Measurements from ENCODE around the gene PYGL. TPM values are rescaled to one million over a fixed set of nuclear protein-coding genes. Genes with fewer than 3 reads are reported as not detected.

The PYGL gene
- total and polyA plus RNA-seq, 2 experiments from 2014 or later: 57.6 to 93.8 TPM

- no peak overlapping the region for H3K27ac ChIP-seq (ENCODE audit: low read depth)
- H3K9me2 ChIP-seq (ENCODE audit: insufficient read depth): no peaks in the 10 kb centered on the region; the same call in 1 of the 2 replicates
- H3K27me3 ChIP-seq (ENCODE audit: insufficient read depth): no peaks in the 10 kb centered on the region
- ATAC-seq (no peak), DNase-seq (ENCODE audit: low spot score) (no peak)
- H3K27ac Mint-ChIP-seq: no peak overlapping the region
- peaks cover 18% of the 10 kb centered on the region for H3K36me3 Mint-ChIP-seq (ENCODE audit: low read depth)
- H3K4me3 ChIP-seq: no peak overlapping the region
- H4K20me1 ChIP-seq (replicated peaks; ENCODE audit: insufficient read depth): no peaks in the 10 kb centered on the region
- H3F3A ChIP-seq (replicated peaks; ENCODE audit: low read depth): peaks cover 11% of the 10 kb centered on the region
- H3K27me3 Mint-ChIP-seq (ENCODE audit: insufficient read depth, low read depth, poor library complexity): peaks cover 2% of the 10 kb centered on the region
- peaks cover 23% of the 10 kb centered on the region for H3K4me1 Mint-ChIP-seq
- H3K36me3 ChIP-seq (ENCODE audit: insufficient read depth): no peaks in the 10 kb centered on the region; the same call in 1 of the 2 replicates
- TF ChIP-seq ZNF331 (CRISPR knock-in tag; IDR thresholded peaks at IDR 0.05; ENCODE audit: low read depth): no peak
- TF ChIP-seq NANOG (IDR thresholded peaks at IDR 0.05; ENCODE audit: borderline replicate concordance): no peak
- no peak for TF ChIP-seq ZNF462 (CRISPR knock-in tag; IDR thresholded peaks at IDR 0.05)
- no peak for TF ChIP-seq EZH2phosphoT487 (IDR thresholded peaks at IDR 0.05; ENCODE audit: unreplicated experiment)
- no peak overlapping the region for H3K4me3 Mint-ChIP-seq
- H2AFZ ChIP-seq: no peak overlapping the region
- H3K9me3 Mint-ChIP-seq: no peaks in the 10 kb centered on the region; the same call in 2 of the 3 replicates
- no peak overlapping the region for H3K4me2 ChIP-seq
- H3K79me2 ChIP-seq (replicated peaks; ENCODE audit: insufficient read depth): no peaks in the 10 kb centered on the region
- peaks cover 35% of the 10 kb centered on the region for H3K4me1 ChIP-seq (ENCODE audit: insufficient read depth)
Observed at GRCh38 chr14:50901361-50901760, 42.9 kb downstream of the PYGL start.

- peak; percentile 73 for ATAC-seq
- Histone ChIP-seq H3K79me2 (replicated peaks; ENCODE audit: insufficient read depth) (no peaks in the 10 kb centered on the region), H3K27ac (ENCODE audit: low read depth) (peak overlapping the region; percentile 98), H3K36me3 (ENCODE audit: insufficient read depth) (no peaks in the 10 kb centered on the region), H3F3A (replicated peaks; ENCODE audit: low read depth) (peaks cover 11% of the 10 kb centered on the region), H3K4me1 (ENCODE audit: insufficient read depth) (peaks cover 44% of the 10 kb centered on the region), H3K4me2 (peak overlapping the region; percentile 71), H3K4me3 (peak overlapping the region; percentile 36), H2AFZ (no peak overlapping the region), H3K27me3 (ENCODE audit: insufficient read depth) (no peaks in the 10 kb centered on the region), H3K9me2 (ENCODE audit: insufficient read depth) (no peaks in the 10 kb centered on the region; the same call in 1 of the 2 replicates), H4K20me1 (replicated peaks; ENCODE audit: insufficient read depth) (no peaks in the 10 kb centered on the region)
- peak; percentile 70 for DNase-seq (ENCODE audit: low spot score)
- Mint-ChIP-seq H3K4me3 (no peak overlapping the region), H3K4me1 (peaks cover 51% of the 10 kb centered on the region), H3K9me3 (peaks cover 16% of the 10 kb centered on the region), H3K27ac (peak overlapping the region; percentile 78), H3K27me3 (ENCODE audit: insufficient read depth, low read depth, poor library complexity) (peaks cover 9% of the 10 kb centered on the region), H3K36me3 (ENCODE audit: low read depth) (peaks cover 17% of the 10 kb centered on the region)
- TF ChIP-seq ZNF462 (CRISPR knock-in tag; IDR thresholded peaks at IDR 0.05) (peak; percentile 63; the same call in 1 of the 2 replicates), STAT1 (IDR thresholded peaks at IDR 0.05; ENCODE audit: unreplicated experiment) (no peak), EZH2phosphoT487 (IDR thresholded peaks at IDR 0.05; ENCODE audit: unreplicated experiment) (no peak), EZH2 (IDR thresholded peaks at IDR 0.05; ENCODE audit: low read depth, unreplicated experiment) (no peak)
Observed at GRCh38 chr14:50897658-50898175, 46.6 kb downstream of the PYGL start.

Data from GM23338 (cell line).